ENCODE measurements around the gene CTNNBIP1. TPM values are rescaled to one million over a fixed set of nuclear protein-coding genes. Genes with fewer than 3 reads are reported as not detected.
A peak's percentile ranks its signal among the peaks of the same experiment; 100 is the strongest.

CTNNBIP1 gene
- total RNA-seq, 6 experiments from 2014 or later, result 19.7 to 25.5 (median 21.4) TPM

GRCh38 chr1:9908871-9909233 lies 1.2 kb downstream of the CTNNBIP1 start:
- peaks cover 12% of the 10 kb centered on the region for H3K36me3 Mint-ChIP-seq (ENCODE audit: low read depth)
- peaks cover 3% of the 10 kb centered on the region; the same call in 1 of the 2 replicates for H3K27me3 Mint-ChIP-seq (ENCODE audit: insufficient read depth)
- no peak for DNase-seq
- no peaks in the 10 kb centered on the region for H3K9me3 Mint-ChIP-seq
- TF ChIP-seq CTCF (IDR thresholded peaks at IDR 0.05), result no peak
- peak overlapping the region; percentile 95 for H3K4me3 Mint-ChIP-seq
- H3K27ac Mint-ChIP-seq, result peak overlapping the region; percentile 79
- H3K4me1 Mint-ChIP-seq (ENCODE audit: low read depth), result peaks cover 55% of the 10 kb centered on the region

GRCh38 chr1:9907441-9907840 lies 2.6 kb downstream of the CTNNBIP1 start:
- Mint-ChIP-seq H3K4me1 (ENCODE audit: low read depth) (peaks cover 57% of the 10 kb centered on the region), H3K27me3 (ENCODE audit: insufficient read depth) (peaks cover 3% of the 10 kb centered on the region; the same call in 1 of the 2 replicates), H3K9me3 (no peaks in the 10 kb centered on the region), H3K36me3 (ENCODE audit: low read depth) (peaks cover 12% of the 10 kb centered on the region), H3K4me3 (no peak overlapping the region), H3K27ac (no peak overlapping the region)
- no peak for TF ChIP-seq CTCF (IDR thresholded peaks at IDR 0.05)
- no peak for DNase-seq

GRCh38 chr1:9906466-9906865 lies 3.6 kb downstream of the CTNNBIP1 start:
- Mint-ChIP-seq H3K4me3 (no peak overlapping the region), H3K27me3 (ENCODE audit: insufficient read depth) (peaks cover 3% of the 10 kb centered on the region; the same call in 1 of the 2 replicates), H3K36me3 (ENCODE audit: low read depth) (peaks cover 12% of the 10 kb centered on the region), H3K4me1 (ENCODE audit: low read depth) (peaks cover 51% of the 10 kb centered on the region), H3K9me3 (no peaks in the 10 kb centered on the region), H3K27ac (no peak overlapping the region)
- no peak for TF ChIP-seq CTCF (IDR thresholded peaks at IDR 0.05)
- no peak for DNase-seq

GRCh38 chr1:9905010-9905409 lies 5.1 kb downstream of the CTNNBIP1 start:
- Mint-ChIP-seq H3K27me3 (ENCODE audit: insufficient read depth) (peaks cover 3% of the 10 kb centered on the region; the same call in 1 of the 2 replicates), H3K4me1 (ENCODE audit: low read depth) (peaks cover 52% of the 10 kb centered on the region), H3K9me3 (no peaks in the 10 kb centered on the region), H3K36me3 (ENCODE audit: low read depth) (peaks cover 12% of the 10 kb centered on the region), H3K27ac (peak overlapping the region; percentile 71), H3K4me3 (peak overlapping the region; percentile 23)
- DNase-seq, result peak; percentile 18
- TF ChIP-seq CTCF (IDR thresholded peaks at IDR 0.05), result no peak

- peak; percentile 28 for DNase-seq
- Mint-ChIP-seq H3K4me1 (ENCODE audit: low read depth) (peaks cover 52% of the 10 kb centered on the region), H3K27me3 (ENCODE audit: insufficient read depth) (peaks cover 3% of the 10 kb centered on the region; the same call in 1 of the 2 replicates), H3K4me3 (no peak overlapping the region), H3K36me3 (ENCODE audit: low read depth) (peaks cover 11% of the 10 kb centered on the region), H3K27ac (peak overlapping the region; percentile 71), H3K9me3 (no peaks in the 10 kb centered on the region)
- no peak for TF ChIP-seq CTCF (IDR thresholded peaks at IDR 0.05)
Observed at GRCh38 chr1:9904596-9904995, 5.5 kb downstream of the CTNNBIP1 start.
